ENCODE results near the gene SHD. TPM values are rescaled to one million over a fixed set of nuclear protein-coding genes. Genes with fewer than 3 reads are reported as not detected.
A peak's percentile ranks its signal among the peaks of the same experiment; 100 is the strongest.

The SHD gene
- total and polyA plus RNA-seq, 9 of the 15 experiments (the other 6 are each of a cell fraction or from before 2014, with no cell fraction given): 0.05 to 0.62 (median 0.15) TPM; not detected in 5

- DNase-seq (ENCODE audit: extremely low read depth in 1 of 4, low spot score in 3 of 4): peak; percentile 95 to 97 (median 96)
- intact Hi-C loops (cut with micrococcal nuclease) (no loop called here), in situ Hi-C loops (cut with MboI) (no loop called here)
- peaks cover 19% of the 10 kb centered on the region for H3K79me2 ChIP-seq (ENCODE audit: control insufficient read depth, insufficient read depth, low read length)
- H2AFZ ChIP-seq (ENCODE audit: low read depth, low read length): peak overlapping the region; percentile 95
- no peaks in the 10 kb centered on the region; a peak in 1 of 5 replicates for H3K27me3 ChIP-seq (ENCODE audit: control insufficient read depth in 2 of 2, insufficient read depth in 2 of 2, low read length in 2 of 2)
- H3K4me2 ChIP-seq (ENCODE audit: insufficient read depth, low read length): peak overlapping the region; percentile 93
- no peak for FAIRE-seq
- CTCF ChIA-PET (ENCODE audit: low intra/inter-chr PET ratio): no interaction called here
- H3K9me1 ChIP-seq (ENCODE audit: control insufficient read depth, insufficient read depth, low read length): no peaks in the 10 kb centered on the region
- no TSS peak for BruUV-seq (replicated peaks)
- H3K9me3 ChIP-seq (replicated peaks; ENCODE audit: control insufficient read depth, insufficient read depth, low read depth, low read length): no peaks in the 10 kb centered on the region
- H3K27ac ChIP-seq (ENCODE audit: extremely low read depth, low read depth, low read length): peak overlapping the region; percentile 84
- POLR2A ChIA-PET: interaction anchor here (0.8 to 1.4 kb wide), 4 partner anchors 9 to 47 kb away, joined by 4 to 7 read pairs (median 6); partner anchors contain the start of gene MPND
- peak overlapping the region; percentile 79 to 99 for H3K9ac ChIP-seq (ENCODE audit: insufficient read depth in 1 of 2, low read depth in 2 of 2, low read length in 2 of 2)
- under 1% methylated on average over 44 of the region's 49 CpGs for WGBS (ENCODE audit: insufficient coverage, low coverage, missing lambda C conversion rate)
- peaks cover 4% of the 10 kb centered on the region for H3K36me3 ChIP-seq (ENCODE audit: control insufficient read depth, insufficient read depth, low read length)
- H3K4me3 ChIP-seq: peak overlapping the region; percentile 74
- peaks cover 2 to 47% of the 10 kb centered on the region in 2 experiments; a peak in 3 of 5 replicates for H3K4me1 ChIP-seq (replicated peaks in 1 of 2; ENCODE audit: control insufficient read depth in 2 of 2, insufficient read depth in 2 of 2, low read length in 2 of 2)
- H4K20me1 ChIP-seq (replicated peaks; ENCODE audit: control insufficient read depth, insufficient read depth, low read length): peaks cover 7% of the 10 kb centered on the region; the same call in 1 of the 2 replicates
- ATAC-seq: peak; percentile 82
- TF ChIP-seq RAD51 (IDR thresholded peaks at IDR 0.05; ENCODE audit: borderline replicate concordance, low read depth) (no peak), ZNF444 (CRISPR knock-in tag; IDR thresholded peaks at IDR 0.05) (no peak), ZNF586 (CRISPR knock-in tag; conservative IDR thresholded peaks at IDR 0.05) (no peak), NKRF (IDR thresholded peaks at IDR 0.05; ENCODE audit: borderline replicate concordance) (peak; percentile 91; the same call in 1 of the 2 replicates), RFX5 (IDR thresholded peaks at IDR 0.05; ENCODE audit: low read depth, low read length) (no peak), TAF7 (tag; IDR thresholded peaks at IDR 0.05) (0 out of 2 replicates have a peak, but pooled peaks have one; percentile 36), ZNF395 (CRISPR knock-in tag; IDR thresholded peaks at IDR 0.05) (no peak), TBL1XR1 (IDR thresholded peaks at IDR 0.05; ENCODE audit: low read length in 2 of 2) (peak in 1 of 2 experiments; percentile 100; a peak in 2 of 4 replicates), SMAD1 (IDR thresholded peaks at IDR 0.05; ENCODE audit: low read depth, low read length, partially characterized antibody) (peak; percentile 55)
- TF ChIP-seq, protein P1, sequence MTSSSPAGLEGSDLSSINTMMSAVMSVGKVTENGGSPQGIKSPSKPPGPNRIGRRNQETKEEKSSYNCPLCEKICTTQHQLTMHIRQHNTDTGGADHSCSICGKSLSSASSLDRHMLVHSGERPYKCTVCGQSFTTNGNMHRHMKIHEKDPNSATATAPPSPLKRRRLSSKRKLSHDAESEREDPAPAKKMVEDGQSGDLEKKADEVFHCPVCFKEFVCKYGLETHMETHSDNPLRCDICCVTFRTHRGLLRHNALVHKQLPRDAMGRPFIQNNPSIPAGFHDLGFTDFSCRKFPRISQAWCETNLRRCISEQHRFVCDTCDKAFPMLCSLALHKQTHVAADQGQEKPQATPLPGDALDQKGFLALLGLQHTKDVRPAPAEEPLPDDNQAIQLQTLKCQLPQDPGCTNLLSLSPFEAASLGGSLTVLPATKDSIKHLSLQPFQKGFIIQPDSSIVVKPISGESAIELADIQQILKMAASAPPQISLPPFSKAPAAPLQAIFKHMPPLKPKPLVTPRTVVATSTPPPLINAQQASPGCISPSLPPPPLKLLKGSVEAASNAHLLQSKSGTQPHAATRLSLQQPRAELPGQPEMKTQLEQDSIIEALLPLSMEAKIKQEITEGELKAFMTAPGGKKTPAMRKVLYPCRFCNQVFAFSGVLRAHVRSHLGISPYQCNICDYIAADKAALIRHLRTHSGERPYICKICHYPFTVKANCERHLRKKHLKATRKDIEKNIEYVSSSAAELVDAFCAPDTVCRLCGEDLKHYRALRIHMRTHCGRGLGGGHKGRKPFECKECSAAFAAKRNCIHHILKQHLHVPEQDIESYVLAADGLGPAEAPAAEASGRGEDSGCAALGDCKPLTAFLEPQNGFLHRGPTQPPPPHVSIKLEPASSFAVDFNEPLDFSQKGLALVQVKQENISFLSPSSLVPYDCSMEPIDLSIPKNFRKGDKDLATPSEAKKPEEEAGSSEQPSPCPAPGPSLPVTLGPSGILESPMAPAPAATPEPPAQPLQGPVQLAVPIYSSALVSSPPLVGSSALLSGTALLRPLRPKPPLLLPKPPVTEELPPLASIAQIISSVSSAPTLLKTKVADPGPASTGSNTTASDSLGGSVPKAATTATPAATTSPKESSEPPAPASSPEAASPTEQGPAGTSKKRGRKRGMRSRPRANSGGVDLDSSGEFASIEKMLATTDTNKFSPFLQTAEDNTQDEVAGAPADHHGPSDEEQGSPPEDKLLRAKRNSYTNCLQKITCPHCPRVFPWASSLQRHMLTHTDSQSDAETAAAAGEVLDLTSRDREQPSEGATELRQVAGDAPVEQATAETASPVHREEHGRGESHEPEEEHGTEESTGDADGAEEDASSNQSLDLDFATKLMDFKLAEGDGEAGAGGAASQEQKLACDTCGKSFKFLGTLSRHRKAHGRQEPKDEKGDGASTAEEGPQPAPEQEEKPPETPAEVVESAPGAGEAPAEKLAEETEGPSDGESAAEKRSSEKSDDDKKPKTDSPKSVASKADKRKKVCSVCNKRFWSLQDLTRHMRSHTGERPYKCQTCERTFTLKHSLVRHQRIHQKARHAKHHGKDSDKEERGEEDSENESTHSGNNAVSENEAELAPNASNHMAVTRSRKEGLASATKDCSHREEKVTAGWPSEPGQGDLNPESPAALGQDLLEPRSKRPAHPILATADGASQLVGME (CRISPR knock-in tag; IDR thresholded peaks at IDR 0.05): 0 out of 2 replicates have a peak, but pooled peaks have one; percentile 37
Measured at GRCh38 chr19:4328243-4328990, 49.4 kb downstream of the SHD start.
